Breast epithelium (tissue), 4 donors: ENCODE results near the gene CRTAP. TPM values are rescaled to one million over a fixed set of nuclear protein-coding genes. Genes with fewer than 3 reads are reported as not detected.
"Not testable (repeated sequence)": the region's sequence is repeated elsewhere in the genome, so short reads cannot be mapped to it uniquely, and the experiment has no call there.

ENCODE experiments used
- DNase-seq, 2 donors: peaks; one replicate each; pipeline ENCODE4 v3.0.0-alpha.2; 2019; ENCODE audit warnings: low spot score in 2 of 2
- H3K27ac ChIP-seq, 2 donors: fragments of 200-600 bp; sonication (generic) in 1 of 2; one replicate each; pipeline ENCODE4 v1.5.1; 2016 to 2019; ENCODE audit warnings: mild to moderate bottlenecking in 1 of 2
- H3K27me3 ChIP-seq, 2 donors: fragments of 200-600 bp; sonication (generic) in 1 of 2; one replicate each; pipeline versions ENCODE4 v1.5.1 to v1.6.0; 2017 to 2019; ENCODE audit warnings: control low read depth in 1 of 2, mild to moderate bottlenecking in 1 of 2
- H3K36me3 ChIP-seq: fragments of 200-600 bp; one replicate; pipeline ENCODE4 v1.5.1; 2019
- H3K4me1 ChIP-seq, 2 donors: fragments of 200-600 bp; sonication (generic); one replicate each; pipeline ENCODE4 v1.5.1; 2016 to 2019; ENCODE audit warnings: control low read depth in 1 of 2
- H3K4me3 ChIP-seq, 3 donors: fragments of 200-600 bp; sonication (generic); 1 replicate in 2 of 3; 2 replicates in 1 of 3; pipeline ENCODE4 v1.5.1; 2016 to 2019; ENCODE audit warnings: mild to moderate bottlenecking in 3 of 3, moderate library complexity in 2 of 3
- H3K9me3 ChIP-seq, 2 donors: fragments of 200-600 bp; sonication (generic) in 1 of 2; one replicate each; pipeline ENCODE4 v1.5.1; 2016 to 2019; ENCODE audit warnings: control low read depth in 1 of 2
- CTCF ChIP-seq, 3 donors: fragments of 450-650 bp; IDR thresholded peaks; one replicate each; pipeline ENCODE4 v1.5.1; 2016 to 2017; ENCODE audit warnings: antibody characterized with exemption in 3 of 3, mild to moderate bottlenecking in 3 of 3, moderate library complexity in 3 of 3
- POLR2A ChIP-seq: fragments of 450-650 bp; IDR thresholded peaks from one replicate; pipeline ENCODE4 v1.6.1; 2016; ENCODE audit warnings: antibody characterized with exemption, mild to moderate bottlenecking, moderate library complexity
- POLR2AphosphoS5 ChIP-seq, 3 donors: sonication (generic); formaldehyde crosslinking; IDR thresholded peaks; one replicate each; pipeline ENCODE4 v1.6.1; 2017; ENCODE audit warnings: antibody characterized with exemption in 3 of 3
- intact Hi-C: fragments of 100-400 bp; cut with DNase I; formaldehyde crosslinking; loops from one replicate; pipeline ENCODE4 v1.15.1; 2023; ENCODE audit warnings: low total_unique reads
- total RNA-seq, 3 donors: library from RNA; depleted of rRNA; stranded (reverse); fragments of >200 nt; gene quantifications; one replicate each; pipeline ENCODE4 v1.1.0, GENCODE V29; 2016

CRTAP gene
- 100 to 1,000 TPM; 158 to 535 (median 180) TPM for total RNA-seq

- peak within 1 kb of the TSS; percentile 92 to 96 for H3K27ac ChIP-seq
- TF ChIP-seq POLR2AphosphoS5 (IDR thresholded peaks at IDR 0.05), result peak in 2 of 3 donors; percentile 16 to 43
- TF ChIP-seq CTCF (IDR thresholded peaks at IDR 0.05), result no peak
- H3K4me3 ChIP-seq, result peak within 1 kb of the TSS; percentile 53 to 99 (median 89)
- peak; percentile 85 to 89 for DNase-seq
- H3K27me3 ChIP-seq, result no peaks in the 10 kb centered on the region
- H3K36me3 ChIP-seq, result no peaks in the 10 kb centered on the region
- no peaks in the 10 kb centered on the region for H3K9me3 ChIP-seq
- intact Hi-C loops, result no loop called here
- H3K4me1 ChIP-seq, result no peaks in the 10 kb centered on the region
Observed at GRCh38 chr3:33113772-33114621, at the start of gene CRTAP. TSS of gene CRTAP (plus strand) at chr3:33114014. CDS start at chr3:33114078, 64 bp downstream.

- no peak for DNase-seq
- Histone ChIP-seq H3K27ac (no peak overlapping the region), H3K9me3 (no peaks in the 10 kb centered on the region), H3K4me3 (no peak overlapping the region), H3K27me3 (no peaks in the 10 kb centered on the region), H3K36me3 (no peaks in the 10 kb centered on the region), H3K4me1 (no peaks in the 10 kb centered on the region)
- intact Hi-C loops, result no loop called here
- no peak for TF ChIP-seq CTCF (IDR thresholded peaks at IDR 0.05)
- no peak for TF ChIP-seq POLR2AphosphoS5 (IDR thresholded peaks at IDR 0.05)
Observed at GRCh38 chr3:33064929-33065328, 48.9 kb upstream of the CRTAP start.

GRCh38 chr3:33067484-33067883 is 46.3 kb upstream of the CRTAP start:
- no peak for TF ChIP-seq POLR2A
- TF ChIP-seq CTCF (IDR thresholded peaks at IDR 0.05), result no peak
- no peak for TF ChIP-seq POLR2AphosphoS5 (IDR thresholded peaks at IDR 0.05)
- Histone ChIP-seq H3K4me1 (no peaks in the 10 kb centered on the region), H3K4me3 (no peak overlapping the region), H3K27ac (no peak overlapping the region), H3K9me3 (no peaks in the 10 kb centered on the region), H3K36me3 (no peaks in the 10 kb centered on the region), H3K27me3 (no peaks in the 10 kb centered on the region)
- no peak for DNase-seq
- intact Hi-C loops, result no loop called here

- DNase-seq, H3K4me3 ChIP-seq, intact Hi-C loops, H3K9me3 ChIP-seq, H3K36me3 ChIP-seq, H3K27ac ChIP-seq, H3K4me1 ChIP-seq, H3K27me3 ChIP-seq: not testable (repeated sequence)
Observed at GRCh38 chr3:33069862-33070261, 44.0 kb upstream of the CRTAP start.

GRCh38 chr3:33071181-33071580 is 42.6 kb upstream of the CRTAP start:
- Histone ChIP-seq H3K4me3 (no peak overlapping the region), H3K4me1 (no peaks in the 10 kb centered on the region), H3K36me3 (no peaks in the 10 kb centered on the region), H3K27ac (no peak overlapping the region), H3K27me3 (no peaks in the 10 kb centered on the region), H3K9me3 (no peaks in the 10 kb centered on the region)
- no peak for TF ChIP-seq CTCF (IDR thresholded peaks at IDR 0.05)
- no peak for TF ChIP-seq POLR2A
- TF ChIP-seq POLR2AphosphoS5 (IDR thresholded peaks at IDR 0.05), result no peak
- intact Hi-C loops, result no loop called here
- DNase-seq, result no peak
